Fibroblast of lung (primary cell): Measurements from ENCODE around the gene ZNRF3. TPM values are rescaled to one million over a fixed set of nuclear protein-coding genes. Genes with fewer than 3 reads are reported as not detected.

Experiments used
- DNase-seq, 2 donors: peaks; one replicate each; pipeline versions ENCODE4 v3.0.0 to v3.0.0-alpha.2; 2010; ENCODE audit warnings: low read depth in 2 of 2
- H2AFZ ChIP-seq: 2 replicates; pipeline ENCODE4 v1.5.1; 2012; ENCODE audit warnings: low read length, control low read depth, inconsistent platforms
- H3K27ac ChIP-seq: 2 replicates; pipeline ENCODE4 v1.5.1; 2011; ENCODE audit warnings: low read length, control low read depth; ENCODE audit not compliant: insufficient read depth
- H3K27me3 ChIP-seq: 2 replicates; pipeline ENCODE4 v1.5.1; 2011; ENCODE audit warnings: mild to moderate bottlenecking, low read length; ENCODE audit not compliant: control insufficient read depth, insufficient read depth
- H3K36me3 ChIP-seq: 2 replicates; pipeline ENCODE4 v1.5.1; 2011; ENCODE audit warnings: low read length; ENCODE audit not compliant: control insufficient read depth, insufficient read depth
- H3K4me1 ChIP-seq: 2 replicates; pipeline ENCODE4 v1.5.1; 2011; ENCODE audit warnings: low read length; ENCODE audit not compliant: control insufficient read depth, insufficient read depth; ENCODE audit errors: extremely low read depth
- H3K4me2 ChIP-seq: 2 replicates; pipeline ENCODE4 v1.5.1; 2011; ENCODE audit warnings: low read length, control low read depth; ENCODE audit not compliant: insufficient read depth; ENCODE audit errors: extremely low read depth
- H3K4me3 ChIP-seq, 4 experiments: fragments of 200-600 bp in 1 of 4; sonication (generic) in 1 of 4; replicated peaks in 1 of 4; 2 replicates each; pipeline ENCODE4 v1.5.1; 2011 to 2016; ENCODE audit warnings: low read length in 4 of 4, low read depth in 3 of 4, mild to moderate bottlenecking in 3 of 4, control low read depth in 2 of 4, inconsistent platforms in 1 of 4, mixed read lengths in 1 of 4; ENCODE audit not compliant: insufficient read depth in 1 of 4; ENCODE audit errors: control extremely low read depth in 1 of 4
- H3K79me2 ChIP-seq: 2 replicates; pipeline ENCODE4 v1.5.1; 2012; ENCODE audit warnings: mild to moderate bottlenecking, low read length, inconsistent platforms; ENCODE audit not compliant: control insufficient read depth, insufficient read depth
- H3K9ac ChIP-seq: 2 replicates; pipeline ENCODE4 v1.5.1; 2011; ENCODE audit warnings: mild to moderate bottlenecking, low read length, control low read depth; ENCODE audit not compliant: insufficient read depth
- H3K9me3 ChIP-seq: 2 replicates; pipeline ENCODE4 v1.5.1; 2012; ENCODE audit warnings: low read depth, low read length; ENCODE audit not compliant: control insufficient read depth, insufficient read depth
- H4K20me1 ChIP-seq: 2 replicates; pipeline ENCODE4 v1.5.1; 2011; ENCODE audit warnings: low read length; ENCODE audit not compliant: control insufficient read depth, insufficient read depth; ENCODE audit errors: extremely low read depth
- CTCF ChIP-seq, 2 donors: IDR thresholded peaks in 1 of 2; conservative IDR thresholded peaks in 1 of 2; 1 replicate in 1 of 2; 2 replicates in 1 of 2; pipeline ENCODE4 v1.5.1; 2011 to 2012; ENCODE audit warnings: low read length in 2 of 2, control low read depth in 1 of 2, inconsistent platforms in 1 of 2, low read depth in 1 of 2, mild to moderate bottlenecking in 1 of 2
- EZH2 ChIP-seq: IDR thresholded peaks from 2 replicates; pipeline ENCODE4 v1.5.1; 2012; ENCODE audit warnings: low read length, control low read depth, mild to moderate bottlenecking; ENCODE audit errors: missing control alignments
- polyA plus RNA-seq, 2 donors: library from polyadenylated mRNA; depleted of rRNA in 1 of 2; stranded (reverse) in 1 of 2; unstranded in 1 of 2; fragments of >200 nt; gene quantifications; 2 replicates each; pipeline ENCODE4 v1.2.1, GENCODE V29; 2011 to 2012; ENCODE audit warnings: missing spikeins in 1 of 2
- total RNA-seq: library from RNA; depleted of rRNA; stranded (reverse); fragments of >200 nt; gene quantifications from 2 replicates; pipeline ENCODE4 v1.2.1, GENCODE V29; 2014

The ZNRF3 gene
- total and polyA plus RNA-seq, 2 donors (not counting 1 experiment from before 2014, with no cell fraction given) = 1.1 to 2.6 TPM

- H3K36me3 ChIP-seq = no peaks in the 10 kb centered on the region
- no peaks in the 10 kb centered on the region for H3K4me1 ChIP-seq
- H3K9ac ChIP-seq = no peak overlapping the region
- H3K4me3 ChIP-seq = no peak overlapping the region
- H3K27me3 ChIP-seq = no peaks in the 10 kb centered on the region
- H3K9me3 ChIP-seq = no peaks in the 10 kb centered on the region
- H4K20me1 ChIP-seq = no peaks in the 10 kb centered on the region
- DNase-seq = no peak
- H3K4me2 ChIP-seq = no peak overlapping the region
- no peak overlapping the region for H3K27ac ChIP-seq
- no peaks in the 10 kb centered on the region for H3K79me2 ChIP-seq
- TF ChIP-seq CTCF (conservative IDR thresholded peaks at IDR 0.05 in 1 of 2, IDR thresholded peaks at IDR 0.05 in 1 of 2; ENCODE audit: low read depth in 1 of 2, low read length in 2 of 2) = no peak
- no peak overlapping the region for H2AFZ ChIP-seq
Measured at GRCh38 chr22:28989912-28990311, 106.5 kb downstream of the ZNRF3 start.

GRCh38 chr22:28992565-28993356 is 109.4 kb downstream of the ZNRF3 start:
- Histone ChIP-seq H3K4me1 (no peaks in the 10 kb centered on the region), H4K20me1 (no peaks in the 10 kb centered on the region), H3K27me3 (no peaks in the 10 kb centered on the region), H3K36me3 (no peaks in the 10 kb centered on the region), H3K4me2 (no peak overlapping the region), H3K9me3 (no peaks in the 10 kb centered on the region), H3K27ac (no peak overlapping the region), H3K9ac (no peak overlapping the region), H3K79me2 (no peaks in the 10 kb centered on the region), H3K4me3 (no peak overlapping the region), H2AFZ (no peak overlapping the region)
- no peak for TF ChIP-seq CTCF (conservative IDR thresholded peaks at IDR 0.05 in 1 of 2, IDR thresholded peaks at IDR 0.05 in 1 of 2; ENCODE audit: low read depth in 1 of 2, low read length in 2 of 2)
- no peak for TF ChIP-seq EZH2
- DNase-seq = no peak

GRCh38 chr22:28994522-28994921 is 111.2 kb downstream of the ZNRF3 start:
- no peak for DNase-seq
- Histone ChIP-seq H3K9ac (no peak overlapping the region), H3K9me3 (no peaks in the 10 kb centered on the region), H3K4me3 (no peak overlapping the region), H3K27ac (no peak overlapping the region), H3K36me3 (no peaks in the 10 kb centered on the region), H3K27me3 (no peaks in the 10 kb centered on the region), H3K4me2 (no peak overlapping the region), H3K79me2 (no peaks in the 10 kb centered on the region), H2AFZ (no peak overlapping the region), H4K20me1 (no peaks in the 10 kb centered on the region), H3K4me1 (no peaks in the 10 kb centered on the region)
- no peak for TF ChIP-seq EZH2
- no peak for TF ChIP-seq CTCF (conservative IDR thresholded peaks at IDR 0.05 in 1 of 2, IDR thresholded peaks at IDR 0.05 in 1 of 2; ENCODE audit: low read depth in 1 of 2, low read length in 2 of 2)
